Endothelial cell of umbilical vein (primary cell): ENCODE results near the gene UBE2E3. TPM values are rescaled to one million over a fixed set of nuclear protein-coding genes. Genes with fewer than 3 reads are reported as not detected.
"Not testable (repeated sequence)": the region's sequence is repeated elsewhere in the genome, so short reads cannot be mapped to it uniquely, and the experiment has no call there.

Experiments used
- BruUV-seq: library from RNA; stranded (reverse); fragments of 400-500 nt; replicated peaks from 2 replicates; lab custom pipeline; 2021; lab: Mats Ljungman, UMichigan
- CTCF ChIA-PET: fragments of 300-600, 350-600 bp; sonication (Branson Sonifier 250); formaldehyde crosslinking; loops from one replicate; lab custom pipeline; 2021; ENCODE audit warnings: antibody characterized with exemption, inconsistent platforms; lab: Charles Lee
- POLR2A ChIA-PET: fragments of 300-600, 350-600 bp; sonication (Branson Sonifier 250); formaldehyde crosslinking; loops from one replicate; lab custom pipeline; 2021; ENCODE audit warnings: antibody characterized with exemption, inconsistent platforms; lab: Charles Lee
- DNase-seq: peaks from one replicate; pipeline ENCODE4 v3.0.0-alpha.2; 2011; ENCODE audit warnings: low read depth, low spot score
- FAIRE-seq: peaks from 2 replicates; lab custom pipeline; 2011; peaks lifted over from hg19 to GRCh38; lab: Jason Lieb, UNC
- H2AFZ ChIP-seq: 2 replicates; pipeline ENCODE4 v1.6.0; 2012; ENCODE audit warnings: low read depth, low read length, control low read depth, inconsistent platforms
- H3K27ac ChIP-seq: 2 replicates; pipeline ENCODE4 v1.5.1; 2011; ENCODE audit warnings: low read depth, mild to moderate bottlenecking, control low read depth, low read length, moderate library complexity; ENCODE audit not compliant: insufficient read depth
- H3K27me3 ChIP-seq, 2 experiments: 2 replicates each; pipeline versions ENCODE4 v1.6.0 to v1.6.1; 2011; ENCODE audit warnings: low read length in 2 of 2, mixed read lengths in 1 of 2; ENCODE audit not compliant: control insufficient read depth in 2 of 2, insufficient read depth in 2 of 2
- H3K36me3 ChIP-seq, 2 experiments: 2 replicates in 1 of 2; 3 replicates in 1 of 2; pipeline ENCODE4 v1.5.1; 2011; ENCODE audit warnings: low read length in 2 of 2, mild to moderate bottlenecking in 1 of 2, moderate library complexity in 1 of 2; ENCODE audit not compliant: control insufficient read depth in 2 of 2, insufficient read depth in 2 of 2; ENCODE audit errors: extremely low read depth in 1 of 2
- H3K4me1 ChIP-seq: 3 replicates; pipeline ENCODE4 v1.5.1; 2011; ENCODE audit warnings: mild to moderate bottlenecking, low read length; ENCODE audit not compliant: control insufficient read depth, insufficient read depth; ENCODE audit errors: extremely low read depth
- H3K4me2 ChIP-seq: 2 replicates; pipeline ENCODE4 v1.6.1; 2011; ENCODE audit warnings: low read length, control low read depth, mixed read lengths; ENCODE audit not compliant: insufficient read depth
- H3K4me3 ChIP-seq, 3 experiments: fragments of 200-600 bp in 1 of 3; sonication (generic), shearing (Covaris generic) in 1 of 3; replicated peaks in 1 of 3; 2 replicates each; pipeline ENCODE4 v1.5.1; 2011 to 2016; ENCODE audit warnings: control low read depth in 3 of 3, low read length in 3 of 3, mild to moderate bottlenecking in 2 of 3, inconsistent platforms in 1 of 3, low read depth in 1 of 3, moderate library complexity in 1 of 3; ENCODE audit not compliant: insufficient read depth in 1 of 3
- H3K79me2 ChIP-seq: 2 replicates; pipeline ENCODE4 v1.6.0; 2012; ENCODE audit warnings: low read length, inconsistent platforms; ENCODE audit not compliant: control insufficient read depth, insufficient read depth
- H3K9ac ChIP-seq: replicated peaks from 2 replicates; pipeline ENCODE3; 2011; ENCODE audit warnings: low read length, control low read depth; ENCODE audit not compliant: insufficient read depth; ENCODE audit errors: extremely low read depth
- H3K9me1 ChIP-seq: replicated peaks from 3 replicates; pipeline ENCODE4 v1.6.0; 2011; ENCODE audit warnings: mild to moderate bottlenecking, low read length; ENCODE audit not compliant: control insufficient read depth, insufficient read depth; ENCODE audit errors: extremely low read depth
- H3K9me3 ChIP-seq: replicated peaks from 2 replicates; pipeline ENCODE4 v1.5.1; 2012; ENCODE audit warnings: low read length, inconsistent platforms; ENCODE audit not compliant: control insufficient read depth, insufficient read depth
- H4K20me1 ChIP-seq: replicated peaks from 2 replicates; pipeline ENCODE3; 2011; ENCODE audit warnings: mild to moderate bottlenecking, low read length; ENCODE audit not compliant: control insufficient read depth, insufficient read depth; ENCODE audit errors: extremely low read depth
- FOS ChIP-seq: IDR thresholded peaks from 2 replicates; pipeline ENCODE4 v1.6.1; 2011; ENCODE audit warnings: mild to moderate bottlenecking, low read length, moderate library complexity, borderline replicate concordance; ENCODE audit not compliant: insufficient read depth
- JUN ChIP-seq: IDR thresholded peaks from 2 replicates; pipeline ENCODE4 v1.6.1; 2011; ENCODE audit warnings: borderline replicate concordance, low read depth; ENCODE audit not compliant: insufficient read length, insufficient read depth
- MYC ChIP-seq: IDR thresholded peaks from one replicate; pipeline ENCODE4 v1.6.1; 2011; ENCODE audit warnings: mild to moderate bottlenecking, low read depth, low read length
- POLR2A ChIP-seq: IDR thresholded peaks from 2 replicates; pipeline ENCODE4 v1.6.1; 2012; ENCODE audit warnings: low read depth, mild to moderate bottlenecking, control low read depth, low read length
- POLR2AphosphoS5 ChIP-seq: IDR thresholded peaks from 2 replicates; pipeline ENCODE4 v1.6.1; 2012; ENCODE audit warnings: low read depth, mild to moderate bottlenecking, control low read depth, low read length, moderate library complexity; ENCODE audit not compliant: insufficient read depth
- dilution Hi-C: fragments of 300-500 bp; cut with MboI; formaldehyde crosslinking; loops from one replicate; pipeline ENCODE4 v1.15.0; 2019; ENCODE audit warnings: low sequenced_read_pairs; ENCODE audit not compliant: extremely low pct_ligation_motif_present
- intact Hi-C: fragments of 100-400 bp; cut with micrococcal nuclease; formaldehyde crosslinking; loops from one replicate; pipeline ENCODE4 v1.10.0; 2022
- polyA plus RNA-seq, 4 experiments: library from polyadenylated mRNA; depleted of rRNA in 3 of 4; stranded (reverse) in 3 of 4; unstranded in 1 of 4; fragments of >200 nt; gene quantifications; 2 replicates each; pipeline versions ENCODE4 v1.2.1 to v1.2.3, GENCODE V29; 2011 to 2012; ENCODE audit warnings: missing spikeins in 1 of 4
- total RNA-seq: library from RNA; stranded (reverse); gene quantifications from 2 replicates; pipeline ENCODE4 v1.2.3, GENCODE V29; 2021

UBE2E3 gene
- total and polyA plus RNA-seq, 2 donors (not counting 3 experiments of a cell fraction or from before 2014, with no cell fraction given) = 81.5 to 107 TPM

- no peak overlapping the region for H3K9ac ChIP-seq
- no peak for FAIRE-seq
- H3K4me3 ChIP-seq = no peak overlapping the region
- POLR2A ChIA-PET = no interaction called here
- no TSS peak for BruUV-seq
- H3K27me3 ChIP-seq = no peaks in the 10 kb centered on the region
- H3K36me3 ChIP-seq = no peaks in the 10 kb centered on the region
- H3K4me1 ChIP-seq = no peaks in the 10 kb centered on the region
- intact Hi-C loops (no loop called here), dilution Hi-C loops (no loop called here)
- no peak for TF ChIP-seq POLR2AphosphoS5
- no peak for TF ChIP-seq JUN
- TF ChIP-seq POLR2A = no peak
- no peak for TF ChIP-seq MYC
- no peak for TF ChIP-seq FOS
- no peak overlapping the region for H3K27ac ChIP-seq
- H3K9me1 ChIP-seq = no peaks in the 10 kb centered on the region
- H4K20me1 ChIP-seq = no peaks in the 10 kb centered on the region
- H3K9me3 ChIP-seq = no peaks in the 10 kb centered on the region
- no peaks in the 10 kb centered on the region for H3K79me2 ChIP-seq
- no peak overlapping the region for H2AFZ ChIP-seq
- no peak overlapping the region for H3K4me2 ChIP-seq
- CTCF ChIA-PET = interaction anchor here (1.2 to 2.0 kb wide), 2 partner anchors 19 to 960 kb away, joined by 3 to 10 read pairs; no protein-coding TSS in a partner anchor
- DNase-seq = no peak
Observed at GRCh38 chr2:181085734-181086133, 105.3 kb downstream of the UBE2E3 start.

DNA sequence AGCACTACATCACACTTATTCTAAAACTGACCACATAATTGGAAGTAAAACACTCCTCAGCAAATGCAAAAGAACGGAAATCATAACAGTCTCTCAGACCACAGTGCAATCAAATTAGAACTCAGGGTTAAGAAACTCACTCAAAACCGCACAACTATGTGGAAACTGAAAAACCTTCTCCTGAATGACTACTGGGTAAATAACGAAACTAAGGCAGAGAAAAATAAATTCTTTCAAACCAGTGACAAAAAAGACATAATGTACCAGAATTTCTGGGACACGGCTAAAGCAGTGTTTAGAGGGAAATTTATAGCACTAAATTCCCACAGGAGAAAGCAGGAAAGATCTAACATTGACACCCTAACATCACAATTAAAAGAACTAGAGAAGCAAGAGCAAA lies 111.5 kb downstream of the UBE2E3 start:
- H3K4me1 ChIP-seq, POLR2A ChIA-PET, intact Hi-C loops, H3K27me3 ChIP-seq, H3K9me3 ChIP-seq, H4K20me1 ChIP-seq, H3K79me2 ChIP-seq, H3K4me2 ChIP-seq, H3K36me3 ChIP-seq, H2AFZ ChIP-seq, CTCF ChIA-PET, H3K9ac ChIP-seq, DNase-seq, dilution Hi-C loops, H3K9me1 ChIP-seq, H3K4me3 ChIP-seq, H3K27ac ChIP-seq, FAIRE-seq, BruUV-seq: not testable (repeated sequence)
